GM19193 (cell line): ENCODE data around the gene CDH13.

Source experiments
- POLR2A ChIP-seq: IDR thresholded peaks from 4 replicates; pipeline ENCODE4 v1.6.1; 2011; ENCODE audit not compliant: insufficient read depth, insufficient read length; ENCODE audit errors: extremely low read depth

Gene CDH13

GRCh38 chr16:82726306-82726705 lies 99.5 kb downstream of the CDH13 start:
- no peak for TF ChIP-seq POLR2A

- TF ChIP-seq POLR2A = no peak
Measured at GRCh38 chr16:82728901-82729300, 102.1 kb downstream of the CDH13 start.

- TF ChIP-seq POLR2A = no peak
Measured at GRCh38 chr16:82730901-82731300, 104.1 kb downstream of the CDH13 start.

GRCh38 chr16:82732461-82732860 lies 105.7 kb downstream of the CDH13 start:
- TF ChIP-seq POLR2A = no peak

GRCh38 chr16:82735186-82735585 lies 108.4 kb downstream of the CDH13 start:
- TF ChIP-seq POLR2A = no peak

GRCh38 chr16:82735673-82736091 lies 108.9 kb downstream of the CDH13 start:
- no peak for TF ChIP-seq POLR2A

GRCh38 chr16:82736224-82736623 lies 109.5 kb downstream of the CDH13 start:
- no peak for TF ChIP-seq POLR2A

- TF ChIP-seq POLR2A = no peak
Measured at GRCh38 chr16:82738699-82739098, 111.9 kb downstream of the CDH13 start.

- TF ChIP-seq POLR2A = no peak
Measured at GRCh38 chr16:82741073-82741615, 114.4 kb downstream of the CDH13 start.

GRCh38 chr16:82744958-82745357 lies 118.2 kb downstream of the CDH13 start:
- no peak for TF ChIP-seq POLR2A

- TF ChIP-seq POLR2A = no peak
Measured at GRCh38 chr16:82748026-82748425, 121.3 kb downstream of the CDH13 start.

- TF ChIP-seq POLR2A = no peak
Measured at GRCh38 chr16:82750068-82750467, 123.3 kb downstream of the CDH13 start.

- no peak for TF ChIP-seq POLR2A
Measured at GRCh38 chr16:82751020-82751419, 124.3 kb downstream of the CDH13 start.

- no peak for TF ChIP-seq POLR2A
Measured at GRCh38 chr16:82752172-82752571, 125.4 kb downstream of the CDH13 start.

- TF ChIP-seq POLR2A = no peak
Measured at GRCh38 chr16:82753821-82754220, 127.1 kb downstream of the CDH13 start.

- TF ChIP-seq POLR2A = no peak
Measured at GRCh38 chr16:82754716-82755513, 128.1 kb downstream of the CDH13 start.
